Stimulated activated CD4-positive, alpha-beta T cell treated with anti-CD3 and anti-CD28 coated beads, Interleukin-15, amount 100 ng/mL, for 48 hours (primary cell): ENCODE data around the gene PHYHD1.
A peak's percentile ranks its signal among the peaks of the same experiment; 100 is the strongest.

Experiments
- DNase-seq, 2 donors: peaks; one replicate each; pipeline ENCODE4 v3.0.0-alpha.2; 2020; ENCODE audit warnings: low read depth in 2 of 2

The PHYHD1 gene

GRCh38 chr9:128920381-128921058, at the start of gene PHYHD1:
Gene PHYHD1, plus strand, starts transcription at chr9:128920982. Its CDS starts 1,342 bp downstream, at chr9:128922324.
- no peak for DNase-seq

DNA sequence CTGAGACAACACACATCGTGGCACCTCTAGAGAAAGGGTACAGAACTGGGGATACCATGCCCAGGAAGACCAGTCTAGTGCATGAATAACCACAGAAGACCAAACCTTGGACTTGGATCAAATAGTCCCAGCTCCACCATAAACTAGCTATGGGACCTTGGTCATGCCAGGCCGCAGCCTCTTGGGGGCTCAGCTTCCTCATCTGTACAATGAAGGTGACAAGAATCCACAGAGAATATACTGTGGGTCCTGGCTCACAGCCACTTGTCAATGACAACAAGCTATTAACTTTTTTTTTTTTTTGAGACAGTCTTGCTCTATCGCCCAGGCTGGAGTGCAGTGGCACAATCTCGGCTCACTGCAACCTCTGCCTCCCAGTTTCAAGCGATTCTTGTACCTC, 42.9 kb upstream of the PHYHD1 start:
- DNase-seq = no peak

- DNase-seq = peak; percentile 96 to 98
Observed at GRCh38 chr9:128881884-128882676, 38.7 kb upstream of the PHYHD1 start, which contains the start of the genes KYAT1 and LRRC8A. Gene KYAT1, minus strand, starts transcription at chr9:128881950. Its CDS starts 36,545 bp downstream, at chr9:128845405. Gene LRRC8A, plus strand, starts transcription at chr9:128882133. Its CDS starts 25,032 bp downstream, at chr9:128907165.

- DNase-seq = no peak
Observed at GRCh38 chr9:128882677-128883603, 37.8 kb upstream of the PHYHD1 start.

DNA sequence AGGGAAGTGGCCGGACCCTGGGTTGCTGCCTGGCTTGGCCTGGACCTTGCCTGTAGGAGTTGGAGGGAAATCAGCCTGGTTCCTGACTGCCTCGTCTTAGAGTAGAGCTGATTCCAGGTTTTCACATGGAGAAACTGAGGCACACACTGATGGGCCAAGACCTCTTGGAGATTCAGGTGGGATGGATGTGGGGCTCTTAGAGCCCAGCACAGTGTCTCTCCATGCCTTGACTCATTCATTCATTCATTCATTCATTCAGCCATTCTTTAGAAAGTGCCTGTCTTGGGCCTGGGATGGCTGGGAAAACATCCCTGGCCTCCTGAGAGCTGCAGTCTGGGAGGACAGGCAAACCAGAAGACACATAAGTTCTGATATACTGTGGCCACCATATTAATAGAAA, 36.6 kb upstream of the PHYHD1 start:
- DNase-seq = no peak

- no peak for DNase-seq
Observed at GRCh38 chr9:128885376-128885775, 35.4 kb upstream of the PHYHD1 start.

DNA sequence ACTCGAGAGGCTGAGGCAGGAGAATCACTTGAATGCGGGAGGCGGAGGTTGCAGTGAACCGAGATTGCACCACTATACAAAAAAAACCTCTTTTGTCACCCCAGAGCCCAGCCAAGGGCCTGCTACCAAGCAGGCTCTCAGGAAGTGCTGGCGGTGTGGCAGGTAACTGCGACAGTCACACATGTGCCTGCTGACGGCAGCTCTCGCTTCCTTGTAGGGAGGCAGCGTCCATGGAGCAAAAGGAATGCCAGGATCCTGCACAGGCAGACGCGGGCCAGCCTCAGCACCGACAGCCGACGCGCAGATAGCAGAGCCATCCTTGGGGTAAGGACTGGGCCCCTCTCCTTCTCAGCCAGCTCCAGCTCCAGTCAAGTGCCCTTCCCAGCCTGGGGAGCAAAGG, 35.0 kb upstream of the PHYHD1 start:
- DNase-seq = no peak

GRCh38 chr9:128886211-128886891, 34.4 kb upstream of the PHYHD1 start:
- DNase-seq = no peak

DNA sequence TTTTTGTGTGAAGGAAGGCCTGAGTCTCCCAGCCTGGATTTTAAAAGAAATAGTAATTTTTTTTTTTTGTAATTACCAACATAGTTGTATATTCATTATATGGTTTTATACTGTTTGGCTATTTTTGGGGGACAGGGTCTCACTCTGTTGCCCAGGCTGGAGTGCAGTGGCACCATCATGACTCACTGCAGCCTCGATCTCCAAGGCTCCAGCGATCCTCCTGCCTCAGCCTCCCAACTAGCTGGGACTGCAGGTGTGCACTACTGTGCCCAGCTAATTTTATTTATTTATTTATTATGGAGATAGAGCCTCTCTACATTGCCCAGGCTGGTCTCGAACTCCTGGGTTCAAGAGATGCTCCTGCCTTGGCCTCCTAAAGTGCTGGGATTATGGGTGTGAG, 33.7 kb upstream of the PHYHD1 start:
- no peak for DNase-seq

DNA sequence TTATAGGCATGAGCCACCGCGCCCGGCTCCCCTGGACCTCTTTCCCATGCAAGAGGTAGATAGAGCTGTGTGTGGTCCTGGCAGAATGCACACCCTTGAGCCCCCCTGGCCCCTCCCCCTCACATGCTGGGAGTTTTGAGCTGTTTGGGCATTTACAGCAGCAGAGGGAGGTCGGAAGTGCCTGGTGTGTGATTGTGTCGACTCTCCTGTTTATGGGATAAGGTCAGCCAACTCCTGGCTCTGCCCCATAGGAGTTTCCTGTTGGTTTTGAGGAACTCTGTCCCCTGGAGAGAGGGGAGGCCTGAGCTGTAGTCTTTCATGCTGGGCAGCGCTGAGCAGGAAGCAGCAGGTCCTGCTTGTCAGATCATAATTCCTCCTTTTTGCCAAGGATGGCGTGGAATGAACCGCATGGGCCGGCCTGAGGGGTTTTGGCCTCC, 32.9 kb upstream of the PHYHD1 start:
- DNase-seq = no peak

GRCh38 chr9:128891321-128892220, 29.2 kb upstream of the PHYHD1 start:
- DNase-seq = no peak

- no peak for DNase-seq
Observed at GRCh38 chr9:128892221-128892921, 28.4 kb upstream of the PHYHD1 start.

DNA sequence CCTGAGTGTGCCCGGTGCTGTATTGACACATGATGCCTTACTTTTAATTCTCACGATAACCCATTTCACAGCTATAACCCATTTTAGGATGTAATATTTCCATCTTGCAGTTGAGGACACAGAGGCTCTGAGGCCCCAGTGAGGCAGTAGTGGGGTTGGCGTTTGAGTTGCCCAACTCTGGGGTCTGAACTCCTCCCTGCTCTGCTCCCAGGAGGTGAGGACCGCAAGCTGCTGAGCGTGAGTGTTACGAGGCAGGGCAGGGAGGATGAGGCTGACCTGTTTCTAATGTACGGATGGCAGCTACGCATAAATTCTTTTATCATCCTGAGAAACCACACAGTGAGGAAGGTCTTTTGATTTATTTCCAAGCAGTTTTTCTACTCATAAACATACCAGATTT, 27.4 kb upstream of the PHYHD1 start:
- no peak for DNase-seq

DNA sequence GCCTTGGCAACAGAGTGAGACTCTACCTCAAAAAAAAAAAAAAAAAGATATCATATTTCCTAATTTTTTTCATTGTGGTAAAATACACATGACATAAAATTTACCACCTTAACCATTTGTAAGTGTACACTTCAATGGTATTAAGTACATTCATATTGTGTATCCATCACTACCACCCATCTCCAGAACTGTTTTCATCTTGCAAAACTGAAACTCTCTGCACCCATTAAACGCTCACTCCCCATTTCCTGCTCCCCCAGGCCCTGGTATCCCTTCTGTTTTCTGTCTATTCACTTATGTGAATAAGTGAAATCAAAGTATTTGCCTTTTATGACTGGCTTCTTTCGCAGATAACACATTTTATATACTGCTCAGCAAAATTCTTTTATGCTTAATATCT, 26.0 kb upstream of the PHYHD1 start:
- DNase-seq = no peak

- DNase-seq = no peak
Observed at GRCh38 chr9:128895556-128895955, 25.2 kb upstream of the PHYHD1 start.

DNA sequence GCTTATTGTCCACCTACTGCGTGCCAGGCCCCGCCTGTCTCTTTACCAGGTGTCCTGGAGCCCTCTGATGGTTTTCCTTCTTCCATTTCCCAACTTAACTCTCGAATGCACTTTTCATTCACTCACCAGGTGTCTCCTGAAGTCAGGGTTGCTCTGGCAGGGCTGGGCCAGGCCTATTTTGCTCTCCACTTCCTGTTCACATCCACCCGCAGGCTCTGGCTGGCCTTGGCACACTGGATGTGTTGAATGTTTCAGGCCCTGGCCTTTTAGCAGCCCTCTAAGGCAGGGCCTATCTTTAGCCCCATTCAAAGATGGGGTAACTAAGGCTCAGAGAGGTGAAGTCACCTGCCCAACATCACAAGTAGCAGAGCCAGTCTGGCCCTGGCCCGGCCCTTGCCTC, 22.4 kb upstream of the PHYHD1 start:
- no peak for DNase-seq

DNA sequence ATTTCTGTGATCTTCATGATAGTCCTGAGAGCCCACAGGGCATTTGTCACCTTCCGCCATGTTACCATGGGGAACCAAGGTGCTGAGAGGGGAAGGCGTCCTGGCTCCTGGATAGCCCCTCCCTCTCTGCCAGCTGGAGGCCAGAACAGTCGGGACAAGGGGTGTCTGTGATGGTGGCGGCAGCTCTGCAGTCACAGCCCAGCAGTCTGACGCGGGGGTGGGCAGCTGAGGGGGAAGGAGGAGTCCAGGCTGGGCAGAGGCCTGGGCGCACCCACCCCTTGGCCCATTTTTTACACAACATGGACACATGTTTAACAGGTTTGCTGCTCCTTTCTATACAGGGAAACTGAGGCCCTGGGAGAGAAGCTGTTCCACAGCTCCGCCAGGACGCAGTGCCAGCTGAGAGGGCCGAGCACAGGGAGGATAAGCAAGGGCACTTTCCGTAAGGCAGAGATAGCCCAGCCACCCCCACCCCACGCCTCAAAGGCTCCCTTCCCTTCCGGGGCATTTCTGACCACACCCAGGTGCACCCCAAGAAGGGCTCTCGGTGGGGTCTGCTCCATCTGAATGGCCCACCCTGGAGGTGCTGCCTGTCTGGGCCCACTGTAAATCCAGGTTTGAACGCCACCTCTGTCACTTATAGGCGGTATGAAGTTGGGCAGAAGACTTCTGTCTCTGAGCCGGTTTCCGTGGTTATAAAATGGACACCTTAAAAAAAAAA, 21.8 kb upstream of the PHYHD1 start:
- DNase-seq = no peak

- no peak for DNase-seq
Observed at GRCh38 chr9:128899566-128900322, 21.0 kb upstream of the PHYHD1 start.
